NCI-H2196 (cell line): ENCODE measurements around the gene MAU2.

ENCODE experiments used
- DNase-seq: peaks from one replicate; lab custom pipeline; 2025; ENCODE audit not compliant: unreplicated experiment; lab: John Stamatoyannopoulos, UW

Gene MAU2

DNA sequence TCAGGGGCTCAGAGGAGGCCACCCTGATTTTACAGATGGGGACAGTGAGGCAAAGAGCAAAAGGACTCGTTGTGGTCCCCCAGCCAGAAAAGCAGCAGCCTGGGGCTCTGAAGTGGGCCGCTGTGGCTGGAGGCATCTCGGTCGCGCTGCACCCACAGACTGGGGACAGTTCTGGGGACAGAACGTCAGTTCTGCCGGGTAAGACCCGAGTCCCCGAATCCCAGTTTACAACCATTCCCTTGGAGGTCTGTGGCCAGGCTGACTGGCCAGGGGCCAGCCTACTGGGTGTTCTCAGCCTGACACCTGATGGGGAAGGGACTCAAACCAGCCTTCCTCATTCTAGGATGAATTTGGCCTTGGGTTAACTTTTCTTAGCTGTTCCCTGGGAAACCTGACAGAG is 14.4 kb upstream of the MAU2 start:
- no peak for DNase-seq

DNA sequence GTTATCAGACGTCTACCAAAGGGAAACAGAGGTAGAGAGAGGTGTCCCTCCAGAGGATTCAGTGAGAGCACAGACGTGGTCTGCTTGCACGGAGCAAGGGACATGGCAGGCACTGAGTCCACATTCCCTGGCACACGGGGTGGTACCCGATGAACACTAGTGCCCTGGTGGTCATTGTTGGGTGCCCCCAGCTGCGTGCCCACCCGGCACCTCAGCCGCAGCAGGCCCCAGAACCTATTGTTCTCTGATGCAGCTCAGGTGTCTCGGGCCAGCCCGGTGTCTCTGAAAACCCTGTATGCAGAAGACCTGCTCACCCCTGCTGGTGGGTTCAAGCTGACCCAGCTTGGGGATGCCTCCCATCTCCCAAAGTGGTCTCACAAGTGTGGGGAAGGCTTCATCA is 12.3 kb upstream of the MAU2 start:
- DNase-seq = no peak

DNA sequence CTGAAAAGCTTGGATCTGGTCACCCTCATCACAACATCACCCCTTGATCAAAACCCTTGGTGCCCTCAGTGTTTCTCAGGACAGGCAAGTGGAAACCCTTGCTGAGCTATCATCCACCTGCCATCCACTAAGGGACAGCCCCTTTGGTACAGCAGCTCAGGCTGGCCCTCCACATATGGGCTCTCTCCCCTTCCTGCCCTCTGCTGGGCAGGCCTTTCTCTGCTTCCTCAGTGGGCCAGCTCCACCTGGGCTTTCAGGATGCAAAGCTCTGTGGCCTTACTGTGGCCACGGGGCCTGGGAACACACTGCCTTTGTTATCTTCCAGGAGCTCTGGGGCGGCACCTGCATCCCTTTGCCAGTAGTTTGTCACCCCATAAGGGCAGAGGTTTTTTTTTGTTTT is 5.2 kb upstream of the MAU2 start:
- DNase-seq = no peak

DNA sequence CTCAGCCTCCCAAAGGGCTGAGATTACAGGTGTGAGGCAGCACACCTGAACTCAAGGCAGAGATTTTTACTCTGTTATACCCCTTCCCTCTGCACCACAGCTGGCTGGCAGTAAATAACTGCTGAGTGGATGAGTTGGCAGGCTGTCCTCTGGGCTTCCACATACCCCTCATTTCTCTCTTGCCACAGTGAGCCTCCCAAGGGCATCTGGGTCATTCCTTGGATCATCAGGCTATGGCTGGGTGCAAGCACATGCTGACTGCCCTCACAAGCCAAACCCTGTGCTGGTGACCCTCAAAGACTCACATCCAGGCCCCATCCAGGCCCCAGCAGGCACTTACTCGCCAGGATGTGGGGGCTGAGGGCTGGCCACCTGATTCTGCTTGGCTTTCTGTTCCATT is 4.5 kb upstream of the MAU2 start:
- DNase-seq = no peak

DNA sequence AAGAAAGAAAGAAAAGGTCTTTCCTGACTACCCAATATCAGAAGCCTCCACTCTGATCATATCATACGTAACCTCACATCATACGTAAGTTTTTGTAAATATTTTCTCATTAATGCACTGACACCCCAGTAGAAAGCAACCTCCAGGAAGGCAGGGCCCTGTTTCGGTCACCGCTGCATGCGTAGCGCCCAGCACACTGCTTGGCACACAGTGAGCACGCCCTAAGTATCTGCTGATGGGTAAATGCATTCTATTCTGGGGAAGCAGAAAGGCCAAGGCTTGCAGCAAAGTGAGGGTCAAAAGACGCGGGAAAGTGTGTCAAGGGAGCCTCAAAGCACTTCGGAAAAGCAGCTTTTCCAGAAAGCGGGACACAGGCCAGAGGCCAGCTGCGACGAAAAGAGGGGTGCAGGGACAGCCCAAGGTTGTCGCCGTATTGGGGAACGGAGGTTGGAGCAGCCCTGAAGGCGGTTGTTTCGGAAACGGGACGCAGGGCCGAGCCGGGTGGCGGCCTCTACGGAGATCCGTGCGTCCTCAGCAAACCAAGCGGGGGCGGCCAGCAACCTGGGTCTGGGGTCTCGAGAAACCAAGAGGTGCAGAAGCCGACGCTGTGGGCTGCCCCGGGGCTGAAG is 783 bp upstream of the MAU2 start:
- DNase-seq = no peak

DNA sequence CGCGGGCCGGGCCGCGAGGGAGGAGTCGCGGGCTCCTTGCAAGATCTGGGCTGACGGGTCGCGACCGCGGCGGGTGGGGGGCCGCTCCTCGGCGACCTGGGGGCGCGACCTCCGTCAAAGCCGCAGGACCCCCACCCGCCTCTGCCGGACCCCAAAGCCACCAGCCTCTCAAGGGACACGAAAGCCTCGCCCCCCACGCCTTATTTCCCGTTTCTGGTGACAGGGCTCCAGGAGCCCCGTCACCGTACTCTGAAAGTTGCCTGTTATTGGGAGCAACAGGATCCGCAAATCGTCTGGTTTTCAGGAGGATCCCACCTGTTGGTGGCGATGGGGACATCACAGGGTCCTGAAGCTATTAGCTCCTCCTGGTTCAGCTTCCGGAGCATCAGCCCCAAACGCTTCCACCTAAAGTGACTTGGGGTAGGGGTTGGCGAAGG is 530 bp downstream of the MAU2 start:
- DNase-seq = no peak

DNA sequence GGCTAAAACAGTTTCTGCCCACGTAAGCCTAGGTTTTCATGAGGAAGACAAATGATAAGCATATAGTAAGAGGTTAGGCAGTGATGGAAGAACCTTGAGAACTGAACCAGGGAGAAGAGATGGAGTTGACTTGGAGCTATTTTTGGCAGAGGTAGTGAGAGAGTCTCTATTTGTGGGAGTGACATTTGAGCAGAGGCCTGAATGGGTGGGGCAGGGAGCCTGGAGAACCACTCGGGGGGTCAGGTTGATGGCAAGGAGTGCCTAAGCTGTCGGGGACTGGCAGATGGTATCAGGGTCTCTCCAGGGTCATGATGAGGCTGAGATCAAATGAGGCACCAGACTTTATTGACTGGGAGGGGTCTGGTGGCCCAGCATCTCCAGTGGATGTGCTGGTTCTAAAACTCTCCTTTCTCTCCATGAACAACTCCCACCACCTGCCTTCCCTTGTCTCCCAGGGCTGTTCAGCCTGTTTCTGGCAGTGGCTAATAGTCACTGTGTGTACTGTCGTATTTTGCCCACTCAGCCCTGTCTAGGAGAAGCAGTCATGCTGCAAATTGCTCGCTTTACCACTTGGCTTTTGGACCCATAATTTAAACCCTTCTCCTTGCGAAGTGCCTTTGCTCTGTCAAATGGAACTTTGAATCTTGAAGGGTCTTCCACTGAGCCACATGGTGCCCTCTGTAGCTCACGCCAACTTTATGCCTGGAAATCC is 3.6 kb downstream of the MAU2 start:
- no peak for DNase-seq

DNA sequence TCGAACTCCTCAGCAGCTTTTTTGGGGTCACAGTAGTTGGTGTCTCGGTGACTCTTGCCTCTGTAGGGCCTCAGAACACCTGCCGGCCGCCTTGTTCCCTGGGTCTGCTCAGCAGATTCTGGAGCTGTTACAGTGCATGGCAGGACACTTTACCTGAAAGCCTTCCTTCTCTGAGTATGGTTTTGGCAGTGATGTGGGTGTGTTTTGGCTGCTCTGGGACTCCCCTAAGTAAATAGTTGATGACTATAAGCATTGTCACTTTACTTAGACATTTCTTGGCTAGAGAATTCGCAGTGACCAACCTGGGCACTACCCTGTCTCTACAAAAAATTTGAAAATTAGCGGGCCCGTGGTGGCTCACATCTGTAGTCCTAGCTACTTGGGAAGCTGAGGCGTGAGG is 7.0 kb downstream of the MAU2 start:
- DNase-seq = no peak

DNA sequence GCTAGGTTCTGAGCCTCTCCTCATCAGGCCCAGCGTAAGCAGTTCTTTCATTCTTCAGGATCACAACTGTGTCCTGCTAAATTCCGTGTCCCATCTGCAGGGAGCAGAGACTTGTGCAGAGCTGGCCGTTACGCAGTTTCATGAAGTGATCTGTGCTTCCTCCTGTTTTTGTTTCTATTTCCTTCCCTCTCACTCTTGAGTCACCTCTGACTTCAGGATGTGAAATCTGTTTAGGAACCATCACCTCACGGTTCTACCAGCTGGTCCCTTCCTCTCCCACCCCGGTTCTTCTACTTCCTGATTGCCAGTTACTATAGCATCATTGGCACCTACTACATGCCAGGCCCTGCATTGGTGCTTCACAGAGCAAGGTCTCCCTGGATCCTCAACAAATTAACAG is 8.5 kb downstream of the MAU2 start:
- no peak for DNase-seq

DNA sequence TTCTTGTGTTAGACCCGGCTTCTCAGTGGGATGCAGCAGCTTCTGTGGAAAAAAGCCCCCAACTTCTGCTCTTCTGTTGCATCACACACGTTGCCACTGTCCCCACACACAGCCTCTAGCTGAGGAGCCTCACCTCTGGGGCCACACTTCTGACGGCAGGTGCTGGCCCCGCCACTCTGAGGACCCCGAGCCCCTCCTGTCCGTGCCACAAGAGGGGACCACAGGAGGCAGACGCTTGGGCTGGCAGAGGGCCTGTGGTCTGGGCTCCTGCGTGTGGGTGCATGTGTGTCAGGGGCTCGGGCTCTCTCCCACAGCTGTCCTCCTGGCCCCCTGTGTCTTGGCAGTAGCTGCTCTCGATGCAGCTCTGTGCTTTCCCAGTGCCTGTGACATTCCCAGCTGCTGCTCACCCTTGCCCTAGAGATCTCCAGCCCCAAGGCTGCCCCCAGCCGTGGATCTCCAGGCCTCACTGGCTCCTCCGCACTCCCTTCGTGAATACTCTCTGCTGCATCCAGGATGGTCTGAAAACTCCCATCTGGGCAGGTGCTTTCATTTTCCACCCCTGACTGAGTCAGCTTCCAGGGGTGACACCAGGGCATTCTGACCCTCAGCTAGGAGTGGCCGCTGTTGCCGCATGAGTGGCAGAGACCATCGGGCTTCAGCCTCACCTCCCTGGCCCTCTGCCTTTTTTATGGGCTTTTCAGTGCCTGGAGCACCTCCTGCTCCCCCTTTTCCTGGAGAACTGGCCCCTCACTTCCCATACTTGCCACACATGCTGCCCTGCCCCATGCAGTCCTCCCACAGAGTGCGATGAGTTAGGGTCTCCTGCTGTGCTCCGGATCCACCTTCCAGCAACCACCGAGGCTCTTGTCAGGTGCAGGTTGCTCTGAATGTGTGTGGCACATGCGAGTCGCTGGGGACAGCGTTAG is 13.7 kb downstream of the MAU2 start:
- no peak for DNase-seq

DNA sequence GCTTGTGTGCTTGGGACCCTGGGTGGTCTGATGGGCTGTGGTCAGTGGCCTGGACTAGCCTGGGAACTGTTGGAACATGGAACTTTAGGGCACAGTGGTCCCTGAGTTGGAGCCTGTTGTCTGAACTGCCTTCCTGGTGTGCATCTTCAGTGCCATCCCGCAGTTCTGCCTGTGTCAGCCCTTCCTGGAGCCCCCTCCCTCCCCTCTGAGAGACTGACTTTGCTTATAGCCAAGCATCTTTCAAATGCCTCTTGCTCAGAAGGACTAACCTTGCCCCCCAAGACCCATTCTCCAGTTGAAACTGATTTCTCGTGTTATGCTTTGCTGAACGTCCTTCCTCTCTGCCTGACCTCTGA is 14.3 kb downstream of the MAU2 start:
- DNase-seq = no peak

DNA sequence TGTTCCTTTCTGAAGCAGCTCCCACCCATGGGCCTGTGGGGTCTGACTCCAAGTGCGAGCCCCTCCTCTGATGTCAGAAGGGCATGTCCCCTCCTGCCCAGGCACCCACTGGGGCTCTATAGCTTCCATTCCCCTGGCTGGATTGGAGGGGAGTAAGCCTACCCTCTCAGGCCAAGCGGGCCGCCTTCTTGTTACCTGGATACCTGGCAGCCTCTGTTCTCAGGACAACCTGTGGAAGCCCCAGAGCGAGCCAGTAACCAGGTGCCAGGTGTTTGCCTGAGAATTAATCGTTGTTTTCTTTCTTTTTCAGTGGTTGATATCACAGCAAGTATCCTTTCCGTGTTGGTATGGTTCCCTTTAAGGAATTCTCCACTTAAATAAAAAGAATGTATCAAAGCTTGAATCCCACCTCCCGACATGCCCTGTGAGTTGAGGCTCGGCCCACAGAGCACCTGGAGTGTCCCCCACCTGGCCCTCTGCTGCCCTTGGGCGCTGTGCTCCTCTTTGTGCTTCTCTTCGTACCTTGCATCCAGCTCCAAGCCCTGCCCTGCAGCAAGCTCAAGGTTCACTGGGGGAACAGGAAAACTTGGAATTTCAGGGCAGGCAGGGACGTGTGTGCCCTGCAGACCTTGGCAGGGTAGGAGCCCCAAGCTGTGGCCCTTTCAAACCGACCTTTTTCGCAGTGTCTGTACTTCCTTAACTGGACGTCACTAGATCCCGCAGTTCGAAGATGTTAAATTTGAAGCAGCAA is 15.0 kb downstream of the MAU2 start:
- no peak for DNase-seq

DNA sequence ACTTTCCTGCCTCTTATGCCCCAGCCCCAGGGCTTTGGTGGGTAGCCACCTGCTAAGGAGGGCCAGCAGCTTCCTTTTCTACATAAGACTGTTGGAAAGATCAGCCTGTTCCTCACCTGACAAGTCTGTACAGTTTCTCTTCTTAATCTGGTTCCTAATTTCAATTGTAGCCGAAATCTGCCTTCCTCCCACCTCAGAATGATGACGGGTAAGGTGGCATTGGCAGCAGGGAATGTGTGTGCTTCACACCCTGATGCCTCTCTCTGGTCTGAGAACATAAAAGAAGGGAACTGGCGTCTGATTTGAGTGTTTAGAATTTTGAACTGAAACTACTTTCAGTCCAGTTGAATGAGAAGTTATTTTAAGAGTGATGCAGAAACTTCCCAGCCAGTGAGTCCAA is 16.0 kb downstream of the MAU2 start:
- DNase-seq = no peak

DNA sequence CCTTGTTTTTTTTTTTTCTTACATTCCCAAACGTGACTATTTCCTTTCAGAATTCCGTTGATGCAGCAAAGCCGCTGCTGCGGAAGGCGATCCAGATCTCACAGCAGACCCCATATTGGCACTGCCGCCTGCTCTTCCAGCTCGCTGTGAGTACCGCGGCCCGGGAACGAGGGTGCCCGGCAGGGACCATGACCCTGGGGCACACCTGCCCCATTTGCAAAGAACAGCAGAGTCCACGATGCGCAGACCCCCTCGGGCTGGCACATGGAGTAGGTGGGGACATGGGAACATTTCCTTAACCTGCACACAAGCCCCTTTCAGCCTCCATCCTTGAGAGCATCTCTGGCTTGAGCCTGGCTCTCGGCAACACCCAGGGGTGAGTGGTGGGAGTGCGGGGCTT is 16.5 kb downstream of the MAU2 start:
- no peak for DNase-seq

DNA sequence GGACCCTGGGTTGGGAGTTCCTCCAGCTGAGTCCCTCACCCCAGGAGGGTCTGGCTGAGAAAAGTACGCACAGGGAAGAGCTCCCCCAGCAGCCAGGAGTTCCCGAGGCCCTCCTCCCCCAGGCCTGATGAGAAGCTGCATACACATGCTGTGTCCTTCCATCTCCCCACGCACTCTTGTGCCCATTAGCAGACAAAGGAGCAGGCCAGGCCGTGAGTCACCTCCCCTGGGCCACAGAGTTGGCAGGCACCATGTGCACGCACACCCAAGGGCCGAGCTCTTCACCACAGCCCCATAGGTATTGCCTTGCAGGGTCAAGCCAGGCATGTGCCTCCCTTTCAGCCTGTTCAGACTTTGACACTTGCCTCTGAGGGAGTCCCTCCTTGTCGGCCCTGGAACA is 17.5 kb downstream of the MAU2 start:
- DNase-seq = no peak

DNA sequence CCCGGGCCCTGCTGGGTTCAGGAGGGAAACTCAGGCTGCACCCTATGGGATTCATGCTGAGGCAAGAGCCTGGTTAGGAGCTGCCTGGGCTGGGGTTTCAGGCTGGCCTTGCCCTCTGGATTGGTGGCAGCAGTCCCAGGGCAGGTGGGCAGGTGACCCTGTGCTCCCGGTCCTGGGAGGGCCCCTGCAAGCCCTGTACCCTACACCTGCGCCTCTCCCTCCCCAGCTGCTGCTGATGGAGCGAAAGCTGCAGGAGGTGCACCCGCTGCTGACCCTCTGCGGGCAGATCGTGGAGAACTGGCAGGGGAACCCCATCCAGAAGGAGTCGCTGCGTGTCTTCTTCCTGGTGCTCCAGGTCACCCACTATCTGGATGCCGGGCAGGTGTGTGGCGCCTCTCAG is 20.4 kb downstream of the MAU2 start:
- DNase-seq = no peak

DNA sequence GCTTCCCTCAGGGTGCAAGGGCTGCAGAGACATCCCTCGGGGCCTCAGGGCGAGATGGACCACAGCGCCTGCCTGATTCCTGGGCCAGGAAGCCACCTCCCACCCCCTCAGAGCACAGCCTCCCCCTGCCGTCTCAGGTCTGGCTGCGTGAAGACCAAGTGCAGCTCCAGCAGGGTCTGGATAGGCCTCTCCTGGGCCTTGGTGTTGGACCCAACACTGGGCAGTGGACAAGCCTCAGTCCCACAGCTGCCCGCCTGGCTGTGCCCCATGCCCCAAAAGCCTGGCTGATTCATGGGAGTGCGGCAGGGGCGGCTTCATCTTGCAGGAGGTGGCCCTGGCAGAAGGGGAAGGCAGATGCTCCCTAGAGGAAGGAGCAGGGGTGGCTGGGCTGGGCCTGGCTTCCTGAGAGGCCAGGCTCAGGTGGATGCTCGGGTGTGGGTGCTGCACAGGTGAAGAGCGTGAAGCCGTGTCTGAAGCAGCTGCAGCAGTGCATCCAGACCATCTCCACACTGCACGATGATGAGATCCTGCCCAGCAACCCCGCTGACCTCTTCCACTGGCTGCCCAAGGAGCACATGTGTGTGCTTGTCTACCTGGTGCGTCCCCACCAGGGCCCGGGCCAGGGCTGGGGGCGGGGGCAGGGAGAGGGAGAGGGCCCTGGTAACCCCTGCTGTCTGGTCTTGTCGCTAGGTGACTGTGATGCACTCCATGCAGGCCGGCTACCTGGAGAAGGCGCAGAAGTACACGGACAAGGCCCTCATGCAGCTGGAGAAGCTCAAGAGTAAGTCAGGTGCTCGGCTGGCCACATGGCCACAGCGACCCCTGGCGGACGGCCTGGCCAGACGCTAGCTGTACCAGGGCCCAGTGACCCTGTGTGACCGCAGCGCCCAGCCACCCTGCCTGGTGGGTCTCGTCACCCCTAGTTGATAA is 21.7 kb downstream of the MAU2 start:
- DNase-seq = peak; percentile 85

DNA sequence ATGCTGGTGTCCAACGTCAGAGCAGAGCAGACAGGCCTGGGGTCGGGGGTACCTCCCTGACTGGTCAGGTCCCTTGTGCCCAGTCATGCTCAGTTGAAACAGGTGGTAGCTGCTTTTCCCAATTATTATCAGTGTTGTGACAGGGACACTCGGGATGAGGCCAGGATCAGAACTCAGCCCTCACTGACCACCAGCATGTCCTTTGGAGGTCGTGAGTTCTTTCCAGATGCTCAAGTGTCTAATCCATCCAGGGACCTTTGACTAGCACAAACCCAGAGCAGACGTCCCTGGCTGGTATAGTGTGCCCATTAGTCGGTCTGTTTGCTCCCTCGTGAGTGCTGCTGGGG is 22.4 kb downstream of the MAU2 start:
- no peak for DNase-seq

DNA sequence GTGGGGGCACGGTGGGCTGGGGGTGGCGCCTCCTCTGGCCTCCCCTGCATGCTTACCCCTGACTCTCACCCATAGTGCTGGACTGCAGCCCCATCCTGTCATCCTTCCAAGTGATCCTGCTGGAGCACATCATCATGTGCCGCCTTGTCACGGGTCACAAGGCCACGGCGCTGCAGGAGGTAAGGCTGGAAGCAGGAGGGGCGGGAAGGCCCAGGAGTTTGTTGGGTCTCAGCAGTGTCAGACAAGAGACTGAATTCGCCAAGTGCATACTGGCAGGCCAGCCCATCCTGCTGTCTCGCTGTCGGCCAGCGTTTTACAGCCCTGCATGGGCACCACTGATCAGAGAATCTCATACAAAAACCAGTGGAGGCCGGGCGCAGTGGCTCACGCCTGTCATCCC is 23.1 kb downstream of the MAU2 start:
- DNase-seq = no peak

DNA sequence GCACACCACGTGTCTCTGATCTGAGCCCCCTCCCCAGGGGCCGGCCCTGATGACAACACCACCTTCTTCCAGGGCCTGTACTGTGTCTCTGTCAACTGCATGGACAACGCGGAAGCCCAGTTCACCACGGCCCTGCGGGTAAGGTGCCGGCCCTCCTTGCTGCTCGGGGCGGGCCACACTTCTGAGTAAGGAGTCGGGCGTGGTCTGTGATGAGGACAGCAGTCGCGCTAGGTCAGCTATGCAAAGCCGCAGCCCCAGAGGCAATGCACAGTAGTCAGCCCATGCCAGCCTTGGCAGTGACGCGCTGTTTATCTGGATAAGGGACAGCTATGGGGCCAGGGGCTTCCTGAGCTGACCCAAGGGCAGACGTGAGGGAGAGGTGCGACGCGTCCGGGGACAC is 24.6 kb downstream of the MAU2 start:
- no peak for DNase-seq
